Renal pelvis (tissue), 12 donors: ENCODE measurements around the gene ARPC5. TPM values are rescaled to one million over a fixed set of nuclear protein-coding genes. Genes with fewer than 3 reads are reported as not detected.
"Not testable (repeated sequence)": the region's sequence is repeated elsewhere in the genome, so short reads cannot be mapped to it uniquely, and the experiment has no call there.

Experiments
- DNase-seq: peaks from one replicate; pipeline ENCODE4 v3.0.0-alpha.2; 2013
- long read RNA-seq, 16 experiments: transcript quantifications; one replicate each; lab custom pipeline, GENCODE V29; 2026
- polyA plus RNA-seq, 3 donors: library from polyadenylated mRNA; unstranded; fragments of 120-200 nt; gene quantifications; one replicate each; pipeline ENCODE4 v1.2.1, GENCODE V29; 2013; ENCODE audit not compliant: insufficient read length in 3 of 3

Gene ARPC5
- polyA plus RNA-seq, result 100 to 1,000 TPM; 138 to 153 (median 153) TPM
- long read RNA-seq, donor 1, full-length matches to known transcripts, result 170 of 183 reads
- long read RNA-seq, donor 1, partial matches to known transcripts, result 5 of 183 reads
- long read RNA-seq, donor 1, other reads (novel, unspliced or antisense), result 8 of 183 reads
- long read RNA-seq, donor 2, full-length matches to known transcripts, result 226 of 253 reads
- long read RNA-seq, donor 2, partial matches to known transcripts, result 13 of 253 reads
- long read RNA-seq, donor 2, other reads (novel, unspliced or antisense), result 14 of 253 reads
- long read RNA-seq, donor 3, full-length matches to known transcripts, result 174 of 186 reads
- long read RNA-seq, donor 3, partial matches to known transcripts, result 0 of 186 reads
- long read RNA-seq, donor 3, other reads (novel, unspliced or antisense), result 12 of 186 reads
- long read RNA-seq, donor 4, full-length matches to known transcripts, result 206 of 235 reads
- long read RNA-seq, donor 4, partial matches to known transcripts, result 5 of 235 reads
- long read RNA-seq, donor 4, other reads (novel, unspliced or antisense), result 24 of 235 reads
- long read RNA-seq, donor 5, full-length matches to known transcripts, result 76 of 83 reads
- long read RNA-seq, donor 5, partial matches to known transcripts, result 0 of 83 reads
- long read RNA-seq, donor 5, other reads (novel, unspliced or antisense), result 7 of 83 reads
- long read RNA-seq, donor 6, full-length matches to known transcripts, result 212 of 242 reads
- long read RNA-seq, donor 6, partial matches to known transcripts, result 14 of 242 reads
- long read RNA-seq, donor 6, other reads (novel, unspliced or antisense), result 16 of 242 reads
- long read RNA-seq, donor 7, full-length matches to known transcripts, result 143 of 162 reads
- long read RNA-seq, donor 7, partial matches to known transcripts, result 12 of 162 reads
- long read RNA-seq, donor 7, other reads (novel, unspliced or antisense), result 7 of 162 reads
- long read RNA-seq, donor 8, full-length matches to known transcripts, result 134 of 139 reads
- long read RNA-seq, donor 8, partial matches to known transcripts, result 0 of 139 reads
- long read RNA-seq, donor 8, other reads (novel, unspliced or antisense), result 5 of 139 reads
- long read RNA-seq, donor 9, full-length matches to known transcripts, result 237 of 307 reads
- long read RNA-seq, donor 9, partial matches to known transcripts, result 56 of 307 reads
- long read RNA-seq, donor 9, other reads (novel, unspliced or antisense), result 14 of 307 reads
- long read RNA-seq, donor 10, full-length matches to known transcripts, result 117 of 133 reads
- long read RNA-seq, donor 10, partial matches to known transcripts, result 7 of 133 reads
- long read RNA-seq, donor 10, other reads (novel, unspliced or antisense), result 9 of 133 reads
- long read RNA-seq, donor 11, full-length matches to known transcripts, result 89 of 94 reads
- long read RNA-seq, donor 11, partial matches to known transcripts, result 5 of 94 reads
- long read RNA-seq, donor 11, other reads (novel, unspliced or antisense), result 0 of 94 reads
- long read RNA-seq, donor 12, full-length matches to known transcripts, result 216 of 242 reads
- long read RNA-seq, donor 12, partial matches to known transcripts, result 10 of 242 reads
- long read RNA-seq, donor 12, other reads (novel, unspliced or antisense), result 16 of 242 reads
- long read RNA-seq, donor 13, full-length matches to known transcripts, result 75 of 114 reads
- long read RNA-seq, donor 13, partial matches to known transcripts, result 32 of 114 reads
- long read RNA-seq, donor 13, other reads (novel, unspliced or antisense), result 7 of 114 reads
- long read RNA-seq, donor 14, result 0 reads
- long read RNA-seq, donor 15, full-length matches to known transcripts, result 237 of 314 reads
- long read RNA-seq, donor 15, partial matches to known transcripts, result 55 of 314 reads
- long read RNA-seq, donor 15, other reads (novel, unspliced or antisense), result 22 of 314 reads
- long read RNA-seq, donor 16, full-length matches to known transcripts, result 200 of 222 reads
- long read RNA-seq, donor 16, partial matches to known transcripts, result 11 of 222 reads
- long read RNA-seq, donor 16, other reads (novel, unspliced or antisense), result 11 of 222 reads

DNA sequence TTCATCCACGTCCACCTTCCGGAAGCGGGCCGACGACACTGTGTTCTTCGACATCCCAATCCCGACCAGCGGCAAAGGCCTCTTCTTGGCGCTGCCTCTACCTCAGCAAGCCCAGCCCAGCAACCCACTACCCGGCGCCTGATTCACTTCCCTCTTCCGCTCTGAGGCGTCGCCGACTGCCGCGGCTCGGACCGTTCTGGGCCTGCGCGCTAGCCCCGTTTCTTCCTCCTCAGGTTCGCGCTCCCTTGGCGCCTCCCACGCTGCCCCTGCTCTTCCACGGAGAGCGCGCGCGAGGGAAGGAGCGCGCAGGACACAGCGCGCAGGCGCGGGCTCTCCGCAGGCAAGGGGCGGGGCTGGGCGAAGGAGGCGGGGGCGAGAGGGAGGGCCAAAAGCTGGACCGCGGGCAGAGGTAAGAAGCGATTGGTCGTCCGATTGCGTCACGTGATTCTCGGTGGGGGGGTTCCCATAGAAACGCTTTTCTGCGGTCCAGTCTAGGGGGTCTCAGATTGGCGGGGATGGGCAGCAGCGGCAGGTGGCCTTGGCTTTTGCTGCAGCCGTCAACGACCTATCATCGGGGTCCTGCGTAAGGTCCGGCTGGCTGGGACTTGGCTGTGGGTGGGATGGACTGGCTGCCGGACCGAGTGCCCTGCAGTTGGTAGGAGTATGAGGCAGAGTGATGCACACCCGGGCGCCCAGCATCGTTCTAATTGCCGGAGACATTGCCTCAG is at the start of gene ARPC5:
Gene ARPC5, minus strand, starts transcription at position 178 of the 728 bp plus-strand sequence. Its CDS starts 124 bp downstream, at position 54.
- DNase-seq, result peak; percentile 96

- DNase-seq, result no peak
These were observed 49.6 kb upstream of the ARPC5 start for GRCh38 chr1:183685112-183685713.

DNA sequence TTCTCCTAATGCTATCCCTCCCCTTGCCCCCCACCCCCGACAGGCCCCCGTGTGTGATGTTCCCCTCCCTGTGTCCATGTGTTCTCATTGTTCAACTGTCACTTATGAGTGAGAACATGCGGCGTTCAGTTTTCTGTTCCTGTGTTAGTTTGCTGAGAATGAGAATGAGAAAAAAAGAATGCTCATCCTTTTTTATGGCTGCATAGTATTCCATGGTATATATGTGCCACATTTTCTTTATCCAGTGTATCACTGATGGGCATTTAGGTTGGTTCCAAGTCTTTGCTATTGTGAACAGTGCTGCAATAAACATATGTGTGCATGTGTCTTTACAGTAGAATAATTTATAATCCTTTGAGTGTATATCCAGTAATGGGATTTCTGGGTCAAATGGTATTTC is 43.8 kb upstream of the ARPC5 start:
- not testable (repeated sequence) for DNase-seq

DNA sequence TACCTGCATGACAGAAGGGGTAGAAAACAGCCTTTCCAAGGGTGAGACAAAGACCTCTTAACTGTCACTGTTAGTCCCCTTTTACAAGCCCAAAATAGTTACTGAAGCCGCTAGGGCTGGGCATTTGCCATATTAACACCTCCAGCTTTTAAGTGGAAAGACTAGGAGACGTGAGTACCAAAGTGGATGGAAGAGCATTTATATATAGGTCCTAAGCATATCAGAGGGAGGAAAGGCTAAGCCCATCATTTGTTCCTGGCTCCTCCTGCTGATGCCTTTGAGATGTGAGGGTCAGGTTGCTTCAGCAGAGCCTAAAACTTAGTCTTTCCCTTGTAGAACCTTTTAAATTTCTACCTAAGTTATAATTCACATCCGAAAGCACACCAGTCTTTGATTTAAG is 43.2 kb upstream of the ARPC5 start:
- DNase-seq, result no peak

DNA sequence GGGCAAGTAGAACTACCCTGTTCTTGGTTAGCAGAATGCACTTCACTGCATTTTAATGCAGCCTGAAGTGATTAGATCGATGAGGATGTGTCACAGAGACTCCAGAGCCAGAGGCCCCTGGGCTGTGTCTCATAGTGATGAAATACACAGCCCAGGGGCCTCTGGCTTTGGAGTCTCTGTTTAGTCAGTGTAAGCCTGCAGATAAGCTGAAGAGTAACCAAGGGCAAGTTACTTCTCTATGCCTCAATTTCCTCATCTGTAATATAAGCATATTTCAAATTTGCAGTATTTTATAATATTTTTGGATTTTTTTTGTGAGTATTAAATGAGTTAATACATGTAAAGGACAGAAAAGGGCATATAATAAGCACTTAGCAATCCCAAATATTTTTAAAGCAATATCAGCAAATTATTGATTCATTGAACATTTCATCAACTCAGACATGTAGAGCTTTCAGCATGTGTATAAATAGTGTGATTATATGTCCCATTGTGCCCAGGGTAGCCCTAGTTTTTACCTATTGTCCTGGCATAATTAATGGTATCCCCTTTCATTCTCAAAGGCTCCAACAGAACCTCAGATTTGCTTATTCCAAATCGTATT is 41.1 kb upstream of the ARPC5 start:
- no peak for DNase-seq

DNA sequence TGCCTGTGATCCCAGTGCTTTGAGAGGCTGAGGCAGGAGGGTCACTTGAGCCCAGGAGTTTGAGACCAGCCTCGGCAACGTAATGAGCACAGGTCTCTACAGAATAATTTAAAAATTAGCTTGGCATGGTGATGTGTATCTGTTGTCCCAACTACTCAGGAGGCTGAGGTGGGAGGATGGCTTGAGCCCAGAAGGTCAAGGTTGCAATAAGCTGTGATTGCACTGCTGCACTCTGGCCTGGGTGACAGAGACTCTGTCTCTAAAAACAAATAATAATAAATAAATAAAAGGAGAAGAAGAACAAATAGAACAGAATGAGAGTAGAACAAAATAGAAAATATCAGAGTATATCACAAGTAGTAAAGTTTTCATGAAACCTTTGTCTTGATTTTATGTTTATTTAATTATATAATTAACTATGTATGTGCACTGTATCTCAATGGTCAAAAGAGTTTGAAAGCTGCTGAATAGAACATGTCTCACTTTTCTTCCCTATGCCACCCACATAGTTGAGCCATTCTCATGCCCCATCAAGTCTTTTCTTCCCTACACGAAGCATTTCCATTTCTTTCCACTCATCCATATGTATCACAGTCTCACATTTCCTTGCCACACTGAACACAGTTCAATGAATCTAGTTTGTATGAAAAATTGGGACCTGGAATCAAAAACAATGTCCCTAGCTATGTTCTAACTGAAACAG is 40.5 kb upstream of the ARPC5 start:
- DNase-seq, result no peak

DNA sequence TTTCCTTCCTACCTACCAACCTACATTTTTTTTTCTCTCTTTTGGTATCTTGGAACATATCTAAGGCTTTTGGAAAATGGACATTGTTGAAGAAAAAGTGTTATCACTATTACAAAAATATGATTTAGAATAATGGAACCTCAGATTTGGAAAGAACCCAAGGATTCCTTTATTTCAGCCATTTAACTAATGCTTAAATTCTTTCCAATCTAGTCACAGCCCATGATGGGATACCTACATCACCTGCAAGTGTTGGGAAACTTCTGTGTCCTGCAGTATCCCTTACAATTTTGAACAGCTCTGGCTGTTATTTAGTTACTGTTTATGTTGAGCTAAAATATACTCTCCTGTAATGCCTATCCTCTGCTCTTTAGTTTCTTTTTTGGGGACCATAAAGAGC is 39.8 kb upstream of the ARPC5 start:
- no peak for DNase-seq

DNA sequence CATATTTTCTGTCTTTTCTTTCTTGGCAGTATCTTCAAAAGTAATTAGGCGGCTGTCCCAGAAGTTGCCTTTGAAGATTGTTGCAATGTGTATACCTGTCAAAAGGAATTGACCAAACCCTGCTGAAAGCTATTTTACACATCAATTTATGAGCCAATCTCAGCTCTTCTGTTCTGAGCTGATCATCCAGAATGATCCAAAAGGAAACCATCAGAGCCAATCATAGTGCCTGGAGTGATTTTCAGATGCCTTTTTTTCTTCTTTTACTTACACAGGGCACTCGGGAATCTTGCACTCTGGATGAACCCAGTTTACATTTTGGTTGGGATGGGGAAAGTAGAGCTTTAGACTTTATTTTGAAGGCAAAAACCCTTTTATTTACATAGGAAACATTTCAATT is 39.3 kb upstream of the ARPC5 start:
- DNase-seq, result no peak

DNA sequence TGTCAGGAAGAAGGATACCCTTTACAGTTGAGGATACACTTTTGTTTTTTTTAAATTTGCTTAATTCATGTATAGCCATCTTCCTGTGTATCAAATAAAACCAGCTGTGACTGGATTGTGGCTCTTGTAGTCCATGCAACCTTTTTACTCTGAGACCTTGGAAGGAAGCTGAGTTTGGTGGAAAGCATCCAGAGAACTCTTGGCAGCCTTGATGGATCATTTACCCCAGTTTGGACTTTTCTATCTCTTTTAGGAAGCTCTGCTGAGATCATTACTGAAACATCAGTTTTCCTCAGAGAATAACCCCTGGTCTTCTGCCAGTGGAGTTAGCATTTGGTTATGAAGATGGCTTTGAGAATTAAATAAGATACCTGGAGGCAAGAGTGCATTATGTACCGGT is 38.8 kb upstream of the ARPC5 start:
- DNase-seq, result no peak

- no peak for DNase-seq
These were observed 38.2 kb upstream of the ARPC5 start for GRCh38 chr1:183673605-183674323.

DNA sequence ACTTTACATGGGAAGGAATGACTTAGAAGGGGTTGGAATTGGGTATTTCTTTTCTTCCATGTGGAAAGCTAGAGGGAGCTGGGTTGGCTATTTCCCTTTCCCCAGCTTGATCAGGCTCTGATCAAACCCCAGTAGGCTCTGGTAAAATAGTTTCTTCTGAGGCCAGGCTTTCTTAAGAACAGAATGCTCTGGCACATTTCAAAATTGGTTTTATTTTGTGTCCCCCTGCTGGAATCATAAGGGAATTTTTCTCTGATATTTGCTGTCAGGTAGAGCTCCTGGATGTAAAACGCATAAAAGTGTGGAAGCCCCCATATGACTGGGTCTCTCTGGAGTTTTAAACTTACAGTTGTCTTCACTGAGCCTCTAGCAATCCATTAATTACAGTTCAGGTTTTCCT is 34.6 kb upstream of the ARPC5 start:
- DNase-seq, result no peak

DNA sequence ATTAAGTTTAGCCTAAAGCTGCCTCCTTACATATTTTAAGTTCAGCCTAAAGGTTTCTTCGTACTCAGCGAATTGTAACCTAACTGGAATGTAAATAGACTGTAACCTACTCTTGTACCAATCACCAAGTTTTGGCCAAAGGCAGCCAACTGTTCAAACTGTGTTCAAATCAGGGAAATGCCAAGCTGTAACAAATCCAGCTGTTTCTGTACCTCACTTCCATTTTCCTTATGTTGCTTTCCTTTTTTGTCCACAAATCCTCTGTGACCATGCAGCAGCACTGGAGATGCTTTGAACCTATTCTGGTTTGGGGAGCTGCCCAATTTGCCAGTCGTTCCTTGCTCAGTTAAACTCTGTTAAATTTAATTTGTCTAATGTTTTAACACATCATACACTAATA is 20.8 kb upstream of the ARPC5 start:
- no peak for DNase-seq

DNA sequence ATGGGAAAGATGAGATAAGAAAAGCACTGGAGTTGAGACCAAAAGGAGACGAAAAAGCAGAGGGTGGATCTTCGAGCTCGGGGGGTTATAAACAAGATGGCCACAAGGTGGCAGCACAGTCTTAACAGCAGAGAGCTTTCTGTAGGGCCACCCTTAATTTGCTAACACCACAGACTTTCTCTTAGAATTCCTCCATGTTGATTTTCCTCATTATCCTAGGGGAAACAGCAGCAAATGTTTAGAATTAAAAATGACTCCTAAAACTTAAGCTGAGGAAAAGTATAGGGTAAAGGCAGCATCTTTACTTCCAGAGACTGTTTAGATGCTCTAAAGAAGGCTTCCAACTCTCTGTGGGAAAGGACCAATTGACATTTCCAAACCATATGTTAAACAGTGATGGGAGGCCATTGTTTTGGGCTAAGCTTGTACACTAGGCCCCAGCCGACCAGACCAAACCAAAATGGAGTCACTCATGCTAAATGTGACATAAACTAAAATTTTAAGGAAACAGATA is 20.0 kb upstream of the ARPC5 start:
- peak; percentile 83 for DNase-seq

- DNase-seq, result no peak
These were observed 19.1 kb upstream of the ARPC5 start for GRCh38 chr1:183654706-183655105.

DNA sequence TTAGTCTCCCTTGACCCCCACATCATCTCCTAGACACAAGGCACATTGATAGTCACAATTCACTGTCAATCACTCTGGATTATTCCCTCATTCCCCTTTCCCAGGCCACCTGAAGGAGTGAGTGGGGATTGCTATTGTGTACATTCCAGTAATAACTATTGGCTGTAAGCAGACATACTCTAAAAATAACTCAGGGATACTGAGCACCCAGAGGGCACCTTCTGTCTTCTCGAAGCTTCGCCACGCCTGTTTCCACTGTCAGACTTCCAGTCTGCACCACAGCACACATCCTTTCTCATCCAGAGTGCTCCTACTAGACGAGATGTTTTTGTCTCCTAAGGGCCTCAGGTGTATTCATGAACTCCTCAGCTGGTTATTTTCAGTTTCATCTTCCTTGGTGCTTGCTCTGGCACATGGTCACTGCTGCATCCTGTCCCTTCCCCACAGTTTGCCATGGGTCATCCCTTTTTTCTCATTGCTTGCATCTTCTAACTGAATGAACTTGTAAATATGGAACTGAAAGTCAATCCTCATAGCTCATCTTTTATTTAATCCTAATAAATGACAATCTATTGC is 18.4 kb upstream of the ARPC5 start:
- DNase-seq, result no peak

- DNase-seq, result no peak
These were observed 17.8 kb upstream of the ARPC5 start for GRCh38 chr1:183653462-183653794.
